ENCODE results near the gene FBXO24.

Gene FBXO24

GRCh38 chr7:100590077-100590737 is 4.1 kb downstream of the FBXO24 start:
- DNase-seq, result no peak

DNA sequence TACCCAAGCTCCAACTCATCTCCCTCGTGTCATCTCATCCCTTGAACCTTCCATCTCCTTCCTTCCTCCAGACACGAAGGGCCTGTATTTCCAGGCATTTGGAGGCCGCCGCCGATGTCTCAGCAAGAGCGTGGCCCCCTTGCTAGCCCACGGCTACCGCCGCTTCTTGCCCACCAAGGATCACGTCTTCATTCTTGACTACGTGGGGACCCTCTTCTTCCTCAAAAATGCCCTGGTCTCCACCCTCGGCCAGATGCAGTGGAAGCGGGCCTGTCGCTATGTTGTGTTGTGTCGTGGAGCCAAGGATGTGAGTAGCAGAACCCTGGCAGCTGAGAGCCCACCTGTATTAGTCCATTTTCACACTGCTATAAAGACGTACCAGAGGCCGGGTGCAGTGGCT is 5.5 kb downstream of the FBXO24 start:
- DNase-seq, result no peak

DNA sequence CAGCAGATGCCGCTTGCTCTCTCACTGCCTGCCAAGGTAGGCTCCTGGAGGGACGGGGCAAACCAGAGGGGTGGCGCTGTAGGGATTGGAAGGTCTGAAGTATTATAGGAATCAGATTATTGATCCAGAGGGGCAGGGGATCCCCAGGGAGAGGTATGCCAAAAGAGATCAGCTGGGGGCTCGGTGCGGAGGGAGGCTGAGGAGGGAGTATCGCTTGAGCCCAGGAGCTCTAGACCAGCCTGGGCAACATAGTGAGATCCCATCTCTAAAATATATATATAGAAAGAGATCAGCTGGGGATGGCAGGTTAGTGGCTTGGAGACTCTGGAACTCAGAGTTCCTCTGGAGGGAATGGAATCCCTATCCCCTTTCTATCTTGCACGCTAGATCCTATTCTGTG is 9.1 kb downstream of the FBXO24 start:
- DNase-seq, result no peak

DNA sequence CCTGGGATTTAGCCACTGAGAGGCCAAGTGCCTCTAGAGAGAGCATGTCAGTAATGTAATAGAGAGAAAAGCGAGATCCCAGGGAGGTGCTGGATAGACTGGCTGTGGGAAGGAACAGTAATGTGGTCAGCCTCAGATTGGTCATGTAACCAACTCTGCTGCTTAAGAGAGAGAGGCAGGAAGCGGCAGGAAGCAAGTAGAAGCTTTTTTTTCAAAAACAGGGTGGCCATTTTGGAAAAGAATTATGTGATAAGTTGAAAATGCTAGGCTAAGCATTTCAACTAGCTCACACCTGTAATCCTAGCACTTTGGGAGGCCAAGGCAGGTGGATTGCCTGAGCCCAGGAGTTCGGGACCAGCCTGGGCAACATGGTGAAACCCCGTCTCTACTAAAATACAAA is 12.3 kb downstream of the FBXO24 start:
- no peak for DNase-seq

- no peak for DNase-seq
These were observed 14.0 kb downstream of the FBXO24 start for GRCh38 chr7:100599911-100600729.

- DNase-seq, result no peak
These were observed 14.6 kb downstream of the FBXO24 start for GRCh38 chr7:100600730-100601038.

GRCh38 chr7:100602889-100603725 is 17.0 kb downstream of the FBXO24 start:
- peak in 1 of 51 donors; percentile 17 for DNase-seq

DNA sequence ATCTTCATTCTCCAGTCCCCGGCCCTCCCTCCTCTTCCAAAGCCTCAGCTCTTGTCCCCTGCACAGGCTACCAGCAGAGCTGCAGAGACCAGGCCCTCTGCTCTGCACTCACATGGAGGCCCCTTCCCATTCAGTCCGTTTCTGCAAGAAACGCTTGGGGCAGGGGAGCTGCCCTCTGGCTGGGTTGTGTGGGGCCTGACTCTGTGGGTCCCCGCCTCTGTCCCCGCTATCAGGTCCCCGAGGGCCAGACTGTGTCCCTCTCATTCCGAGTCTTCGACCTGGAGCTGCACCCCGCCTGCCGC is 17.5 kb downstream of the FBXO24 start:
- no peak for DNase-seq

DNA sequence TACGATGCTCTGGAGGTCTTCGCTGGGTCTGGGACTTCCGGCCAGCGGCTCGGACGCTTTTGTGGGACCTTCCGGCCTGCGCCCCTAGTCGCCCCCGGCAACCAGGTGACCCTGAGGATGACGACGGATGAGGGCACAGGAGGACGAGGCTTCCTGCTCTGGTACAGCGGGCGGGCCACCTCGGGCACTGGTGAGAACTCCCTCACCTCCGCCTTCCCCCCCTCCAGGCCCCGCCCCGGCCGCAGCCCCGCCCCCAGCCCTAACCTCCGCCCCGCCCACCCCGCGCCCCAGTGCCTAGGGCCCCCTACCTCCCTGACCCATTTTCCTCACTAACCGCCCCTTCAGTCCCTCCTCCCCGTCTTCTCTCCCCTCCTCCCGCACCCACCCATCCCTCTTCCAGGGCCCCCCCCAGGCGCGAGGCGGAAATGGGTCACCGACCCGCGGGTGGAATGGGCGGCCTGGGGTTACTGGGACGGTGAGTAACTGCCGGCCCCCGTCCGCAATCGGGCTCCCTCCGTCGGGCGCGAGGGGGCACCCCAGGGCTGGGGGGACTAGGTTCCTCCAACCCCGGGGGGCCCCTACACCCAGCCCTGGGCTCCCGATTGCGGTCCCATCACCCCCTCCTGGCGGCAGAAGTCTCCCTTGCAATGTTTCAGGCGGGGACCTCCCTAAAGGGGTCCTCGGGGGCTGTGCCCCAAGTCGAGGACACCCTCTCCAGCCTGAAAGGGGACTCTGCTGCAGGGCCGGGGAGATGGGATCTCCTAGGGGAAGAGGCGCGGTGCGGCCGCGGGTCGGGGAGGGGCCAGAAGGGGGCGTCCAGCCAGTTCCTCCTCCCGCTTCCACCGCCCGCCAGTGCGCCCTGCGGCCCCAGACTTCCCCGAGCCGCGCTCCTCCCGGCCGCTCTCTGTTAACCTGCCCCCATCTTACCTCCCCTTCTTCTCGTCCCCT is 18.2 kb downstream of the FBXO24 start:
- peak in 36 of 51 donors; percentile 4 to 63 (median 28) for DNase-seq

DNA sequence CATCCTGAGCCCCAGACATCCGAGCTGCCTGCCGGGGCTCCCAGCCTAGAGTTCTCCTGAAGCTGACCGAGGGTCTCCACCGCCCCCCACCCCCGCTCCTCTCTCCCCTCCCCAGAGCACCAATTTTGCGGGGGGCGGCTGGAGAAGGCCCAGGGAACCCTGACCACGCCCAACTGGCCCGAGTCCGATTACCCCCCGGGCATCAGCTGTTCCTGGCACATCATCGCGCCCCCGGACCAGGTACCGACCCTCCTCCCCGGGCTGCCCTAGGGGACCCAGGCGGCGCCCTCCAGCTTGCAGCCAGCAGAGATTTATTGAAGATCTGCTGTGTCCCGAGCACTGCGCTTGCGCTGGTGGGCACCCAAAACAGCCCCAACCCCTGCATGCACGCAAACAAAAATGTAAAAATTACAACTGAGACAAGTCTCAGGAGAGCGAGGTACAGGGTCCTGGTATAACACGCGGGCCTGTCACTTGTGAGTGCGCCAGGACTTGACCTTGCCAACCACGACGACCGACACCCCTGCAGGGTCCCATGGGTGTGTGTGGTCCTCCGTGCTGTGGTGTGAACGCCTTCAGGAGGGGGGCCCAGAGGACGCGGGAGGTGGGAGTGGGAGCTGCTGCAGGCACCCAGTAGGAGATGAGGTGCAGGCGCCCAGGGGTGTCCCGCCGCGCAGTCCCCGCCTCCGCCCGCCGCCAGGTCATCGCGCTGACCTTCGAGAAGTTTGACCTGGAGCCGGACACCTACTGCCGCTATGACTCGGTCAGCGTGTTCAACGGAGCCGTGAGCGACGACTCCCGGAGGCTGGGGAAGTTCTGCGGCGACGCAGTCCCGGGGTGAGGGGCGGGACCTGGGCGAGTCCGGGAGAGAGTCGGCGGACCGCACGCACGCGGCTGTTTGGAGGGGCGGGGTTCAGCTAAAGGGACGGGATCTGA is 19.1 kb downstream of the FBXO24 start:
- peak in 5 of 51 donors; percentile 3 to 36 (median 18) for DNase-seq

DNA sequence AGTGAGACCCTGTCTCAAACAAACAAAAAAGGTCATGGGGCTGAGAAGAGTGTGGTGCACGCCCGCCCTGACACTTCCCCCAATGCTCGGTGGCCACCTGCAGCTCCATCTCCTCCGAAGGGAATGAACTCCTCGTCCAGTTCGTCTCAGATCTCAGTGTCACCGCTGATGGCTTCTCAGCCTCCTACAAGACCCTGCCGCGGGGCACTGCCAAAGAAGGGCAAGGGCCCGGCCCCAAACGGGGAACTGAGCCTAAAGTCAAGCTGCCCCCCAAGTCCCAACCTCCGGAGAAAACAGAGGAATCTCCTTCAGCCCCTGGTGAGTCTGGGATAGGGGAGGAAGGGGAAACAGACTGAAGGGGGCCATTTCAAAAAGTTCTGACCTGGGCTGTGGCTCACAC is 20.2 kb downstream of the FBXO24 start:
- no peak for DNase-seq

- DNase-seq, result no peak
These were observed 21.0 kb downstream of the FBXO24 start for GRCh38 chr7:100607111-100607510.

GRCh38 chr7:100609958-100610357 is 23.8 kb downstream of the FBXO24 start:
- no peak for DNase-seq

DNA sequence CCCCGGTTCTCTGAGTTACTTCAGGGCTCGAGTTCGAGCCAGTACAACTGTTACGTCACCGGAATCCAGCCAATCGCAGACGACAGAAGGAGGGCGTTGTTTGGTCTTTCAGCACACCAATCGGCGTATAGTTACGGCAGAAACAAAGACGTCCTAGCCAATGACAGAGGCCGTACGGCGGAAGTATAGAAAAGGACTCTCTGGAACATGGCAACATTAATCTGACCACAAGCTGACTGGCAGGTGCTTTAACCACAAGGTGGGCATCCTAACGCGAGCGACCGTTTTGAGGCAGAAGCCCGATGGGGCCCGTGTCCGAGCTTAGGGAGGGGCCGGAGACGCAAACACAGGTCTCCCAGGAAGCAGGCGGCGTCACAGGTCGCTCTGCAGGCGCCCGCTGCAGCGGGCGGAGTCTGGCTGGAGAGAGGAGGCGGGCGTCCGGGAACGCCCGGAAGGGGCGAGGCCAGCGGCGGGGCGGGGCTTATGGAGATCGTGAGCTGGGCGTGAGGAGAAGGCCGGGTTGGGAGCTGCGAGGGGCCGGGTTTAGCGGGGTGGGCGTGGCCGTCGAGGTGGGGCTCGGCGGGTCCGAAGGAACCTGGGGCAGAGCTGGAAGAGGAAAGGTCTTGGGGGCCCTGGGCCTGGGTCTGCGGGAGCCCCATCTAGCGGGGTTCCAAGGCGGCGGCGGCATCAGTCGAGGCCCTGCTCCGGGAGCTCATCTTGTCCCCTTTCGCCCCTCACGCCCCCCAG is 26.0 kb downstream of the FBXO24 start, which contains the start of gene MOSPD3:
MOSPD3 (plus strand) TSS at position 558 of the 747 bp plus-strand sequence. CDS start 252 bp downstream, outside the sequence.
- DNase-seq, result peak; percentile 85 to 100 (median 98)

- DNase-seq, result peak in 2 of 51 donors; percentile 33 to 36
These were observed 26.7 kb downstream of the FBXO24 start for GRCh38 chr7:100612730-100613390.

- no peak for DNase-seq
These were observed 27.5 kb downstream of the FBXO24 start for GRCh38 chr7:100613412-100614175.

DNA sequence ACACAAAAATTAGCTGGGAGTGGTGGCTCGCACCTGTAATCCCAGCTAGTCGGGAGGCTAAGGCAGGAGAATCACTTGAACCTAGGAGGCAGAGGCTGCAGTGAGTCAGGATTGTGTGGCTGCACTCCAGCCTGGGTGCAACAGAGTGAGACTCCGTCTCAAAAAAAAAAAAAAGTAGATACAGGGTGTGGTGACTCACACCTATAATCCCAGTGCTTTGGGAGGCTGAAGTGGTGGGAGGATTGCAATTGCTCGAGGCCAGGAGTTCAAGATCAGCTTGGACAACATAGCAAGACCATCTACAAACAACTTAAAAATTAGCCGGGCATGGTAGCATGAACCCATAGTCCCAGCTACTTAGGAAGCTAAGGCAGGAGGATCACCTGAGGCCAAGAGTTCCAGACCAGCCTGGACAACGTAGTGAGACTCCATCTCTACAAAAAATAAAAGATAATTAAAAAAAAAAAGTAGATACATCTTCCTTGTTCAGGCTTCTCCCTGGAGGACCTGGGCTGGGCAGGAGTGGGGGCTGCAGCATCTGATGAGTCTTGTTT is 28.3 kb downstream of the FBXO24 start:
- no peak for DNase-seq
